HPDE6-E6E7 (cell line): Measurements from ENCODE around the gene NLRC3.

Experiments
- DNase-seq: peaks from one replicate; pipeline ENCODE4 v3.0.0; 2011; ENCODE audit warnings: missing footprints; ENCODE audit errors: extremely low spot score

NLRC3 gene

GRCh38 chr16:3597226-3597625 is 20.0 kb upstream of the NLRC3 start:
- DNase-seq = no peak

GRCh38 chr16:3596101-3596861 is 19.1 kb upstream of the NLRC3 start:
- DNase-seq = no peak

GRCh38 chr16:3595521-3596021 is 18.4 kb upstream of the NLRC3 start:
- DNase-seq = no peak

GRCh38 chr16:3595110-3595486 is 17.9 kb upstream of the NLRC3 start:
- no peak for DNase-seq

GRCh38 chr16:3594316-3595109 is 17.3 kb upstream of the NLRC3 start:
- DNase-seq = no peak

- no peak for DNase-seq
Observed at GRCh38 chr16:3592559-3592958, 15.4 kb upstream of the NLRC3 start.

- no peak for DNase-seq
Observed at GRCh38 chr16:3591991-3592390, 14.8 kb upstream of the NLRC3 start.

- no peak for DNase-seq
Observed at GRCh38 chr16:3591436-3591803, 14.2 kb upstream of the NLRC3 start.

GRCh38 chr16:3590736-3591435 is 13.7 kb upstream of the NLRC3 start:
- no peak for DNase-seq

GRCh38 chr16:3589991-3590701 is 12.9 kb upstream of the NLRC3 start:
- no peak for DNase-seq

GRCh38 chr16:3589441-3589921 is 12.3 kb upstream of the NLRC3 start:
- DNase-seq = no peak

- DNase-seq = no peak
Observed at GRCh38 chr16:3589001-3589400, 11.8 kb upstream of the NLRC3 start.

- no peak for DNase-seq
Observed at GRCh38 chr16:3587547-3588110, 10.4 kb upstream of the NLRC3 start.

- no peak for DNase-seq
Observed at GRCh38 chr16:3584412-3584811, 7.2 kb upstream of the NLRC3 start.

- no peak for DNase-seq
Observed at GRCh38 chr16:3583303-3584038, 6.3 kb upstream of the NLRC3 start.

GRCh38 chr16:3582276-3583165 is 5.3 kb upstream of the NLRC3 start:
- DNase-seq = no peak

- no peak for DNase-seq
Observed at GRCh38 chr16:3581392-3581791, 4.2 kb upstream of the NLRC3 start.

- DNase-seq = no peak
Observed at GRCh38 chr16:3580686-3581085, 3.5 kb upstream of the NLRC3 start.

GRCh38 chr16:3580251-3580651 is 3.0 kb upstream of the NLRC3 start:
- no peak for DNase-seq

- DNase-seq = no peak
Observed at GRCh38 chr16:3579776-3580175, 2.6 kb upstream of the NLRC3 start.
